NCI-H146 treated with DMSO at 0.1 percent for 48 hours (cell line): ENCODE data around the gene FAM25C.
"Not testable (repeated sequence)": the region's sequence is repeated elsewhere in the genome, so short reads cannot be mapped to it uniquely, and the experiment has no call there.

ENCODE experiments used
- DNase-seq: peaks from one replicate; lab custom pipeline; 2025; ENCODE audit not compliant: unreplicated experiment; lab: John Stamatoyannopoulos, UW

Gene FAM25C

DNA sequence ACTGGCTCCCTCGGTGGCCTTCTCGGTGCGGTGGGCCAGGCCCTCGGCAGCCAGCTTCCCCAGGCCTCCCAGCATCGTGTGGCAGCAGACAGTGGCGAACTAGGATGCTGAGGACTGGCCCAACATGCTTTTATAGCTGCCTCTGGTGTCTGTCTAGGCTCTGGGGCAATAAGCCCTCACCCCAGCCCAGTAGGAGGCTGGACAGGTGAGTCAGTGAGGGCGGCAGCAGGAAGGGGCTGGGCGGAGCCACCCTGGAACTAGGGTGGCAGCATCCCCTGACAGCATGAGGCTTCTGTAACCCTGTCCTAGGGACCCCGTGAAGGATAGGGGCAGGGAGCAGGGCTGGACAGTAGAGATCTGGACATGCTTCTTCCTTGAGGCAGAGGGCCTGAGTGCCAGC, at the start of gene FAM25C:
Gene FAM25C, minus strand, starts transcription at position 101 of the 400 bp plus-strand sequence. Its CDS starts 26 bp downstream, at position 75.
- DNase-seq = not testable (repeated sequence)

DNA sequence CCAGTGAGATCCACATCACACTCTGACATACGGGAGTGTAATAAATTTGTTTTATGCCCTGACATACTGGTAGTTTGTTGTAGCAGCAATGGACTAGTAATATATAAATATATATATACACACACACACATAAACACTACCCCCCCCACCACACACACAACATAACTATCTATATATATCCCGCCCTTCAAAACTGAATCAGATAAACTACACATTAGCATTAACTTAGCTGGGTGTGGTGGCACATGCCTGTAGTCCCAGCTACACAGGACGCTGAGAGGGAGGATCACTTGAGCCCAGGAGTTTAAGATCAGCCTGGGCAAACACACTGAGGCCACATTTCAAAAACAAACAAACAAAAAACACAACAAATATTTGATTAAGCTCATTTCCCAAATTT, 45.0 kb upstream of the FAM25C start:
- DNase-seq = not testable (repeated sequence)

DNA sequence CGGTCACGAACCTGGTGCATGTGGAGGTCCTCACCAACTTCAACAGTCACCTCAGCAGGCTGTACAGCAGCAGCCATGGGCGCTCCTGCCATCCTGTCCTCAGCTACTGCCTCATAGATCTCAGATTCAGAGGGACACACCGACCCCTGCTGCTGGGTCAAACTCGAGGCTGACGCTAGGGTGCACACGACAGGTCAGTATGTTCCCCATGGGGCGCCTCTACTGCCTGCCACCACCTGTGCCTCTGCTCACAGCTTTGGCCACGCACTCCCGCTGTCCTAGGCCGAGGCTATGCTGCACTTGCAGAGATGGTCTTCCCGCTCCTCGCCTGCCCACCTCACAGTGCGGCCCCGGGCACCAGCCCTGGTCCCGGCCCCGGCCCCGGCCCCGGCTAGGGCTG, 31.8 kb upstream of the FAM25C start:
- not testable (repeated sequence) for DNase-seq

DNA sequence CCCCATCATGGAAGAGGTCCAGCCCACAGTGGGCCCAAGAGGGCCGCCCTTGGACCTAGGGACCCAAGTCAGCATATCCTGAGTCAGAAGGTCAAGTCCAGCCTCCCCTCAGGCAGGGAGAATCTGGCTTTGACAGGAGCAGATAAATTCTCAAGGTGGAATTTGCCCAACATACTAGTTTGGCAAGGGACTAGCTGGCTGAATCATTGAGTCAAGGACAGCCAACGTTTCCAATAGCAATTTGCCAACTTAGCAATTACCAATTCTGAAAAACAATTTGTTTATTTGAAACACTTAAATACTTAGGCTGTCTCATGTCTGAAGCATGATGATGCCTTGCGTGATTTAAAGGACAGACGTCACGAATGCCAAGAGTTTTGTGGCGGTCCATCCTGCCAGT, 2.7 kb upstream of the FAM25C start:
- not testable (repeated sequence) for DNase-seq

DNA sequence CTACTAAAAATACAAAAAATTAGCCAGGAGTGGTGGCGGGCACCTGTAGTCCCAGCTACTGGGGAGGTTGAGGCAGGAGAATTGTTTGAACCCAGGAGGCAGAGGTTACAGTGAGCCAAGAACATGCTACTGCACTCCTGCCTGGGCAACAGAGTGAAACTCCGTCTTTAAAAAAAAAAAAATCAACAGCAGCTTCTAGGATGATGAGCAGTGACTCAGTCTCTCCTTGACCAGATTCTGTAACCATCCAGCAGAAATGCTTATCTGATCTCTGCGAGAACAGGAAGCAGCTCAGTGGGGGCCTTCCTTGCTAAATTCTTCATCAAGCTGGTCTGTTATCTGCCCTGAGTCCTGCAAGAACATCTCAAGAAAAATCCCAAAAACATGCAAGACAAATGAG, 5.5 kb downstream of the FAM25C start:
- not testable (repeated sequence) for DNase-seq

DNA sequence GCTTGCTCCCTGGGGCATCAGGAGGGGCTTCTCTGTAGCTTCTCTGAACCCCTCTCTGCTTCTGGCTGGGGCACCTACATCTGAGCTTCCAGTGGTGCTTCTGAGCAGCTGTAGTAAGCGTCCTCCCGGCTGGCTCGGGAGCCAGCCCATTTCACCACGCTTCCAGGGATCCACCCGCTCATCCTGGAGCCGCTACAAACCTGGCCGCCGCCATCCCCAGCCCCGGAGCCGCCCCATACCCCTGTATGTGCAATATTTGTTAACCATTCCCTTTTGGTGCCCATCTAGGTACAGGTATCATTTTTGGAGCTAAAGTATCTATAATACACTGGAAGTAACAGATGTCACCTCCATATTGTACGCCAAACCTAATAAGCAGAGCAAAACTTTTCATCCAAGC, 7.0 kb downstream of the FAM25C start:
- DNase-seq = not testable (repeated sequence)

DNA sequence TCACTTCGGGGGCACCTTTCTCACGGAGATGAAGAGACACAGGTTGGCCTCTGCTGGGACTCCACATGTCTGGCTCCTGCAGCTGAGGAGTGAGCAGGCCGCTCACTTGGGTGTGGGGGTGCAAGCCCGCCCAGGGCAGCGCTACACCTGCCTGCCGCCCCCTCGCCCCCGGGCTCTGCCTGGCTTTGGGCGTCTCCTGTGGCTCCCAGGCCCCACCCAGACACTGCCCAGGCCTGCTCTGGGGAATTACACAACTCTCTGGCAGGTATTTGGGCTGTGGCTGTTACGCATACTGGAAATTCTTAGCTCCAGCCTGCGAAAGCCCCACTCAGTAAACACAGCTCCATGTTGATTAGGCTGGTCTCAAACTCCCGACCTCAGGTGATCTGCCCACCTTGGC, 7.9 kb downstream of the FAM25C start:
- not testable (repeated sequence) for DNase-seq

DNA sequence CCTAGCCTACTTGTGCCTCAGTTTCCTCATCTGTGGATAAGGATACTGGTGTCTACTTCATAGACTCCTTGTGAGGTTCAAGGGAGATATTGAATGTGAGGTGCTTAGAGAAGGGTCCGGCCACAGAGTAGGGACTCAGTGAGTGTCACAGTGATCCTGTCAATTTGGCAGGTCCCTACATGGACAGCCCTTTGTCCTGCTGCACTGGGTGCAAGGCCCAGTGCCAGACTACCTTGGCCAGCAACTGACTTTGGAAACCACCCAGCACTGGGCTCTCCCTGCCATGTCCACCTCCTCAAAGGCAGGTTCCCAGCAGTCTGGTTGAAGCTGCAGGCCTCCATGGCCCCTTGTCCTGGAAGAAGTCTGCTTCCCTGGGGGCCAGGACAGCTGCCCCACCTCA, 9.5 kb downstream of the FAM25C start:
- not testable (repeated sequence) for DNase-seq

DNA sequence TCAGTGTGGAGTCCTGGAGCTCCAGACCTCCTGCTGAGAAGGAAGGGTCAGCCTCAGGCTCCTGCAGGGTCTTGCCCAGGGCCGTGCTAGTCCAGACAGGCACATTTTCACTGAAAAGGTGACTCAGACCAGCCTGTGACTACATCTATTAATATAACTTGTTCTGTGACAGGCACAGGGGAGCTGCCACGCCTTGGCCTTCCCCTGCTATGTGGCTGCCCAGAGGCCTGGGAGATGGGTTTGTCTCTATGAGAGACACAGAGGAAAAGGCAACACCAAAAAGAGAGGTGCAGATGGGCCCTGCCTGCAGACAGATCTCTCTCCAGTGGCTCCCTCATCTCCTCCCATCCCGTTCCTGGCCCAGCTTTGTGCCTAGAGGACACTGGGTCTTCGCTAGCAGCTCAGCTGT, 10.0 kb downstream of the FAM25C start:
- not testable (repeated sequence) for DNase-seq

DNA sequence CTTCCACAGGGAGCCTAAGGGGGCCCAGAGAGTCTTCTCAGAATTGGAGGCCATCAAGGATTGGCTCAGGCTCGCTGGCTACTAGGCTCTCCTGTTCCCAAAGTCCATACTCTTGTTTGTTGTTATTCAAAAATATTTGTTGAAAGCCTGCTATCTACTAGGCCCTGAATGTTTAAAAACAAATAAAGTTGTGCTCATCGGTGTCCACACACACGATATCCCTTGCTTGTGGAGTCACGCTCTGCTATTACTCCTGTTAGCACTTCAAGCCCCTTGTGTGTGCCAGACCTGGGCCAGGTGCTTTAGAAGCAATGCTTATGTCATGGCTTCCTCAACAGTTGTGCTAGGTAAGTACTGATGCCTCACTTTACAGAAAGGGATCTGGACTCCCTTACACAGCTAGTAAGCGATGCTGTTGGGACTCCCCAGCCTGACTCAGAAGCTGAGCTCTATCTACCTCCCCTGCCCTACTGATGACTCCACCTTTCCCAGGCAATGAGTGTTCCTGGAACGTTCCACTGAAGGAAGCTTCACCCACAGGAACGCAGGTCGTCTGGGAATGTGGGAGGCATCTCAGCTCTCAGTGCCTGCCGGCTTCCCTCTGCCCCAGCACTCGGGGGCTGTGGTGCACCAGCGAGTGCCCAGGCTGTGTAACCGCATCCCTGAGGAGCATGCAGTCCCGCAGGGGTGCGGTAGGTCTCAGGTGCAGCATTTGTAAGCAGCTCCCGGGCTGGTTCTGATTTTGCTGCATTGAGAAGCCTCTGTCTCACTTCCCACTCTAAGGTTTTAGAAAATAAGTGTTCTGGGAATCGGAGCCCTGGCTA, 10.7 kb downstream of the FAM25C start:
- DNase-seq = not testable (repeated sequence)

DNA sequence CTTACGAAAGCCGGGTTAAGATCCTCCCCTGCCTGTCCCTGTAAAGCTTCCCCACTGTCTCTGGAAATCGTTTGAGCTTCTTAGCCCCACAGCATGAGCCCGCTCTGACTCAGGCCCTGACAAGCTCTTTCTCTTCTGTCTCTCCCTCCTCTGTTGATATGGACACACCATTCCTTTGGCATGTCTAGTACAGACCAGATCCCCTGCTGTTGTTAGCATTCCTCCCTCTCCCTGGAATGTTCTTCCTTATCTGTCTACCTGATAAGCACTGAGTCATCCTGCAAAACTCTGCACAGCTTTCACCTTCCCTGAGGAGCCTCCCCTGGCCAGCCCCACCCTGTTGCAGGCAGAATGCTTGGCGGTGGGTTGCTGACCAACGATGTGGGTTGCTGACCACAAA, 11.6 kb downstream of the FAM25C start:
- DNase-seq = not testable (repeated sequence)

DNA sequence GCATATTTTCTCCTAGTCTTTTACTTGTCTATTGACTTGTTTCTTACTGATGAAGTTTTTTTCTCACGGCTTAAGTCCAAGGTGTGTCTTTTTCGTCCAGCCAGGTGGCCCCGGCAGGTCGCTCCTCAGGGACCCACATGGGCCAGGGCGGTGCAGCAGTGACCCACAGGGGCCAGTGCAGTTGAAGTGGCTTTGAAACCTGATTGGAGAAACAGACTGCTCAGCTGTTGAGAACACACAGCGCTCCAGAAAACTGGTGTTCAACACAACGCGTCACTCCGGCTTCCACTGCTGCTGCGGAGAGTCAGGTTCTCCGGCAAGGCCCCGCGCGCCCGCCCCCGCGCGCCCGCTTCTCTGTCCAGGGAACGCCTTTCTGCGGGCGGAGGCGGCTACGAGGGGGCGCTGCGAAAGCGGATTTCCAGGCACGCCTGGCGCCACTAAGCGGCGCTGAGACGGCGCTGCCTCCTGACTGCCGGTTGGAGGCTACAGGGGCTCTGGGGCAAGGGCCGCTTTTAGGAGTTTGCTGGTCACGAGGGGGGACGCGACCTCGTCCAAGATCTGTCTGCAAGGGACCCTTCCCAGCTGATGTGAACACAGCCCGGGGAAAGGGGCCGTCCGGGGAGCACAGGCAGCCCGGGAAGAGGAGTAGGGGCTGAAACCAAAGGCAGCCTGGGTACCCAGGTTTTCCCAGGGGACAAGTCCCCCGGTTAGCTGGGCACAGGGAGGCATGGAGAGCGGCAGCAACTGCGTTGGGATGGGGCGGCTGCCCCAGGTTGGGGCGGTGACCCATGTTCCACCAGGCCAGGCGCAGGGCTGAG, 13.0 kb downstream of the FAM25C start:
- DNase-seq = not testable (repeated sequence)

DNA sequence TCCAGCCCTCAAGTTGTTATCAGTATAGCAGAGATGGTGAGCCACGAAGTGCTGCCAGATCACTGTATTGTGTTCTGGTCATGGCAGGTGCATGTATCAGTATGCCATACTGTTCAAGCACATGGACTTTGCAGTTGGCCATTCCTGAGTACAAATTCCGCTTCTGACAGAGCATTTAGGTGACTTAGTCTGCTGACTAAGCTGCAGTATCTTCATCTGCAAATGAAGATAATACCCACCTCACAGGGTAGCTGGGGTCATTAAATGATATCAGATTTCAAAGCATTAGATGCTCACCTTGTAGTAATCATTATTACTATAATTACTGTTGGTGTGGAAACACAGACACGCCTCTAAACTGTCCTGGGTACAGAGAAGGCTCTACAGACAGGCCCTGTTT, 24.2 kb downstream of the FAM25C start:
- DNase-seq = not testable (repeated sequence)

DNA sequence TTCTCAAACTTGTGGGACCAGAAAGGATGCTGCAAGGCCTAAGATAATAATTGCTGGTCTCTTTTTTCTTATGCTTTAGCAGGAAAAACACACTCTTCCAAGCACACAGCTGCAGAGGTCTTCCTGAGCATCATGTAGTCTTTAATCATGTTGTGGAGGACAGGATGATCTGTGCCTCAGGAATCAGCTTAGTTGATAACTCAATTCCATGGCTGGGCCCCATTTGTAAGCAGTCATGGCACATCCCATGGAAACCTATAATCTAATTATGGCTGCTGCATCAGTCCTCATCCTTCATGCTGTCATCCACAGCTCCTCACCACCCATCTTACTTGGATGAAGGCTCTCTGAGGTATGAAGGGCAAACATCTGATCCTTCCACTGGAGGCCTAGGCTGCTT, 26.5 kb downstream of the FAM25C start:
- not testable (repeated sequence) for DNase-seq

DNA sequence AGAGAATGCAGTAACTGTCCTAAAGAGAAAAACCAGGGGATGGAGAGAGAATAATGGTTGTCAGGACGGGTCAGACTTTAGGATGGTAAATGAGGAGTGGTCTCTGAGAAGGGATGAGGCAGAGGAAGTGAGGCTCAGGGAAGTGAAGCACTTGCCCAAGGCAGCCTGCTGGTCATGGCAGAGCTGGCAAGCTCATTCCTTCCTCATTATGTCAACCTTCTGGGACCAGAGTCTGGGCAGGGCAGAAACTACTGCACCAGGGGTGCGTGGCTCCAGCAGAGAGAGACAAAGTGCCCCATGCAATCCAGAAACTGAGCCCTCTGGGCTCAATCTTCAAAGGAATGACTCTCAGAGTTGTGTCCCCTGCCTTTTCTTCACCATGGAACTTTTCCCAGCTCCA, 27.5 kb downstream of the FAM25C start:
- not testable (repeated sequence) for DNase-seq

DNA sequence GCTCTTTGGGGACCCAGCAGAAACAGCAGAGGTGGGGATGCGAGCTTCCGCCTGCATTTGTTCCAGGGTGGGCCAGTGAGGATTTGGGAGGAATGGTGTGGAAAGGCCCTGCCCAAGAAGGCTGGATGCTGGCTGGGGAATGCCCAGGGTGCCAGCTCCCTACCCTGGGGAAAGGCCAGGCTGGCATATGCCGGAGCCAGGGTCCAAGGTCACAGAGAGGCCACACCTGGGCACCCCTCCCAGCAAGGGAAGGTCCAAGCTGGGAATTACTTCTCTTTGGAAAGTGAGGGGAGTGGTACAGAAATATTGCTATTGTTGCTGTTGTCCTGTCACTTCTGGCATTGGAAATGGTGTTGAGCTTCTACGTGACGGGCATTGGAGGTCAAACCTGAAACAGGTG, 28.0 kb downstream of the FAM25C start:
- not testable (repeated sequence) for DNase-seq

DNA sequence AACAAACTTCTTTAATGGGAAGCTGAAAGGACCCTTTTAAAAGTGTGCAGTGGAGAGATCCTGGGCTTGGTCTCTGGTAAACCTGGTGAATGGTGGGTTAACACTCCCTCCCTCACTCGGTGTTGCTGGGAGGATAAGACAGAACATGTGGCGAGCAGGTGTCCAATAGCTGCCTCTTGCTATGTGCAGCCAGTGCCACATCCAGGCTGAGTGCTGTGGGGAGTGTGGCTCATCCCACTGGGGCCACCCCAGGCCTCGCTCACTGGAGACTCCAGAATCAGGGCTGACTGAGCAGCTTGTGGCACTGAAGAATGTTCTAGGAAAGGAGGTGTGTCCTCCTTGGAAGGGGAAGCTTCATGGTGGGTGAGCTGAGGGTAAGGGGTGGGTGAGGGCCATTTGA, 29.5 kb downstream of the FAM25C start:
- not testable (repeated sequence) for DNase-seq

DNA sequence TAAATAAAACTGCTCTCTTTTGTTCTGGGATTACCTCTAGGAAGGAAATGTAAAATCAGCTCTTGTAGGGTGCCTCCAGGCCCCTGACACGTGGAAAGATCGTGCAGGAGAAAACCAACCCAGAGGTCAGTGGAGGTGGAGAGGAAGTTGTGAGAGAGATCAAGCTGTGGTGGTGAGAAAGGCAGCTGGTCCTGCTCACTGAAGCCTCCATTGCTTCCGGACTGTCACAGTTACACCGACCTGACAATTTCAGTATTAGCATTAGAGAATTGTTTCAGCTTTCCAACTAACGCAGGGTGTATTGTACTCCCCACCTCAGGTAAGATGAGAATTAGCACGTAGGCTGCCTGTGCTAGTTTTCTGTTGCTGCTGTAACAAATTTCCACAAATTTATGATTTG, 30.6 kb downstream of the FAM25C start:
- not testable (repeated sequence) for DNase-seq

DNA sequence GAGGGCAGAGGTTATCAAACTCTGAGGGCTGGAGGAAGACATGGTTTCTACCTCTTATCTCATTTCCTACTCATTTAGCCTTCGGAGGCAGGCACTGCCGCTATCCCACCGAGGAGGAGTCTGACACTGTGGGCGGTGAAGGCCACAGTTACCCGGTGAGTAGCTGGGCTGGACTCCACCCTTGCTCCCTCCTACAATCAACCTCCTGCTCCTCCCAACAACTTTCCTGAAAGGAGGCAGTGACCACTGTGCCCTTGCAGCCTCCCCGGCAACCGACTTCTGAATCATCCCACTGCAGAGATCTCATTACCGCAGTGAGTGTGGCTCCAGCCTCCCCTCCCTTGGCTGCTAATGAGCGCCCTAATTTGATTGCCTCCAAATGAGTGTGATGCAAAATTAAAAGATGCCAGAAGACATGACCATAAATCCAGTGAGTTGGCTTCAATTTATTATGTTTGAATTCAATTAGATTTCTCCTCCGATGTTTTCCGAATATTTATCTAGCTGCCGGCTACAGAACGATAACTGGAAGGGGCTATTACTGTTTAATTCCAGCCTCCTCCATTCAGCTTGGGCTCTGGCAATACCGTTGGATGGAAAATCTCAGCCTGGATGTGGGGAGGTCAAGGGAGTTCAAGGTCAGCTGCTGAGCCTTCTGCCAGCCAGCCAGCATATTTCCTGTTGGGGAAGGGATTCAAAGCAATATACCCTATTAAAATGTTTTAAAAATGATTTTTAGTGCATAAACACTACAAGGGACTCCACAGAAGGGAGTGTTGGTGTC, 35.1 kb downstream of the FAM25C start:
- not testable (repeated sequence) for DNase-seq

DNA sequence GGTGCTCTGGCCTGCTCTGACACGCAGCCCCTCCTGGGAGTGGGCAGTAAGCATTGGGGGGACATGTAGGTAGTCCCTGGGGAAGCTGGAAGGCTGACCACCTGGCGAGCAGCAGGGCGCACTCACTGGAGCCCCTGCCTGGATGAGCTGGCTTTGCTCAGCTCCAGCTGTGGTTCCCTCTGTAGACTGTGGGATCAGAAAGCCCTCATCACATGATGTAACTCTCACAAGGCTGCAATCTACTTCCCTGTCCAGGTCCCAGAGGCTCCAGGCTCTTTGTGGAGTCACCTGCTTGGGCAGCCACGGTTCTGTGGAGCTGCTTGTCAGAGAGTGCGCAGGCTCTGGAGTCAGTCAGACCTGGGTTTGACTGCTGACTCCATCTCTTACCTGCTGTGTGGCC, 36.8 kb downstream of the FAM25C start:
- not testable (repeated sequence) for DNase-seq

DNA sequence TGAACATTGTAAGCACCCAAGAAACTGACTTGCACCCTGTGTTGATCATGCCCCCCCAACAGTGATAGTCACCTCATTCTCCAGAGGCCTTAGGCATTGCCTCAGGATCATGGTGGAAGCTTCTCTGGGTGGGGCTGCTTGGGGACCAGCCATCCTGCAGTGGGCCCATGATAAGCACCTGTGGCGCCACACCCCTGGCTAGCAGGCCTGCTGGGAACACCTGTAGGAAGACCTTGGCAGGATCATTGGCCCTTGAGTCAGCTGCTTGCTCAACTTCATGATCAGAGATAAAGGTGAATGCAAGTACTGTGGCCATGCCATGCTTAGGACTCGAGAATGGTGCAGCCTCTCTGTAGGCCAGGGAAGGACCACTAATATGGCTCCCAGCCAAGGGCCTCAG, 38.9 kb downstream of the FAM25C start:
- not testable (repeated sequence) for DNase-seq
